NCI-H146 (cell line): ENCODE results near the gene CELF6.

Source experiments
- DNase-seq: peaks from one replicate; lab custom pipeline; 2025; lab: John Stamatoyannopoulos, UW

Gene CELF6

GRCh38 chr15:72271895-72272212 is 48.1 kb downstream of the CELF6 start:
- peak; percentile 18 for DNase-seq

- no peak for DNase-seq
Measured at GRCh38 chr15:72271221-72271620, 48.7 kb downstream of the CELF6 start.

GRCh38 chr15:72269739-72270138 is 50.2 kb downstream of the CELF6 start:
- DNase-seq: no peak

- DNase-seq: no peak
Measured at GRCh38 chr15:72265031-72265430, 54.9 kb downstream of the CELF6 start.

- DNase-seq: no peak
Measured at GRCh38 chr15:72252663-72253299, 67.2 kb downstream of the CELF6 start.

- DNase-seq: no peak
Measured at GRCh38 chr15:72249142-72249810, 70.7 kb downstream of the CELF6 start.

- DNase-seq: no peak
Measured at GRCh38 chr15:72248514-72248913, 71.4 kb downstream of the CELF6 start.

- no peak for DNase-seq
Measured at GRCh38 chr15:72242775-72243370, 77.1 kb downstream of the CELF6 start.

GRCh38 chr15:72239652-72240051 is 80.3 kb downstream of the CELF6 start:
- no peak for DNase-seq

GRCh38 chr15:72238586-72238985 is 81.4 kb downstream of the CELF6 start:
- no peak for DNase-seq

GRCh38 chr15:72237853-72238224 is 82.1 kb downstream of the CELF6 start:
- no peak for DNase-seq

GRCh38 chr15:72237029-72237852 is 82.7 kb downstream of the CELF6 start:
- no peak for DNase-seq

- DNase-seq: no peak
Measured at GRCh38 chr15:72236381-72237003, 83.5 kb downstream of the CELF6 start.

GRCh38 chr15:72235298-72235697 is 84.7 kb downstream of the CELF6 start:
- no peak for DNase-seq
